HG03521 (cell line): Measurements from ENCODE around the gene ZSCAN26.

ENCODE experiments used
- ATAC-seq: cut with Tn5 transposase; IDR thresholded peaks from one replicate; pipeline ENCODE4 v1.9.1; 2021; ENCODE audit warnings: mild to moderate bottlenecking, moderate library complexity; ENCODE audit not compliant: unreplicated experiment

The ZSCAN26 gene

GRCh38 chr6:28266962-28267694 lies at the start of gene ZSCAN26:
TSS of gene ZSCAN26 (plus strand) at chr6:28267143. CDS start at chr6:28271920, 4,777 bp downstream.
- peak; percentile 85 for ATAC-seq

- no peak for ATAC-seq
These were observed 49.1 kb upstream of the ZSCAN26 start for GRCh38 chr6:28217890-28218289.

- peak; percentile 47 for ATAC-seq
These were observed 48.4 kb upstream of the ZSCAN26 start for GRCh38 chr6:28218312-28219248.

- ATAC-seq = no peak
These were observed 46.4 kb upstream of the ZSCAN26 start for GRCh38 chr6:28220257-28221133.

GRCh38 chr6:28224131-28225055 lies 42.5 kb upstream of the ZSCAN26 start:
- ATAC-seq = no peak

GRCh38 chr6:28225056-28225834 lies 41.7 kb upstream of the ZSCAN26 start, which contains the start of gene ZSCAN9:
TSS of gene ZSCAN9 (plus strand) at chr6:28225275. CDS start at chr6:28227085, 1,810 bp downstream.
- peak; percentile 85 for ATAC-seq

- no peak for ATAC-seq
These were observed 40.5 kb upstream of the ZSCAN26 start for GRCh38 chr6:28226460-28226859.

GRCh38 chr6:28232785-28233184 lies 34.2 kb upstream of the ZSCAN26 start:
- ATAC-seq = no peak

GRCh38 chr6:28235912-28236452 lies 31.0 kb upstream of the ZSCAN26 start:
- no peak for ATAC-seq

GRCh38 chr6:28239636-28240035 lies 27.3 kb upstream of the ZSCAN26 start:
- ATAC-seq = no peak

- ATAC-seq = no peak
These were observed 26.5 kb upstream of the ZSCAN26 start for GRCh38 chr6:28240471-28240870.

- no peak for ATAC-seq
These were observed 23.0 kb upstream of the ZSCAN26 start for GRCh38 chr6:28243946-28244345.

- ATAC-seq = no peak
These were observed 21.6 kb upstream of the ZSCAN26 start for GRCh38 chr6:28245206-28245941.

- ATAC-seq = no peak
These were observed 18.0 kb upstream of the ZSCAN26 start for GRCh38 chr6:28248916-28249315.

- no peak for ATAC-seq
These were observed 16.2 kb upstream of the ZSCAN26 start for GRCh38 chr6:28250747-28251146.

- ATAC-seq = peak; percentile 42
These were observed 15.3 kb upstream of the ZSCAN26 start for GRCh38 chr6:28251661-28252008.

- peak; percentile 68 for ATAC-seq
These were observed 14.7 kb upstream of the ZSCAN26 start, which contains the start of gene ZKSCAN4 for GRCh38 chr6:28252009-28252975. TSS of gene ZKSCAN4 (minus strand) at chr6:28252269. CDS start at chr6:28251980, 289 bp downstream.
